Uterus (tissue), 2 donors: ENCODE data around the gene AMOT.

Experiments
- POLR2A ChIP-seq, 2 donors: fragments of 450-650 bp; IDR thresholded peaks; one replicate each; pipeline ENCODE4 v1.6.1; 2016; ENCODE audit warnings: antibody characterized with exemption in 2 of 2, mild to moderate bottlenecking in 1 of 2, moderate library complexity in 1 of 2
- TF ChIP-seq, protein P1 (sequence below), 4 experiments: fragments of 200-600 bp in 2 of 4; fragments of 450-650 bp in 2 of 4; sonication (generic) in 2 of 4; IDR thresholded peaks; one replicate each; pipeline ENCODE4 v1.5.1; 2016 to 2019; ENCODE audit warnings: antibody characterized with exemption in 4 of 4, mild to moderate bottlenecking in 2 of 4, moderate library complexity in 1 of 4

DNA sequence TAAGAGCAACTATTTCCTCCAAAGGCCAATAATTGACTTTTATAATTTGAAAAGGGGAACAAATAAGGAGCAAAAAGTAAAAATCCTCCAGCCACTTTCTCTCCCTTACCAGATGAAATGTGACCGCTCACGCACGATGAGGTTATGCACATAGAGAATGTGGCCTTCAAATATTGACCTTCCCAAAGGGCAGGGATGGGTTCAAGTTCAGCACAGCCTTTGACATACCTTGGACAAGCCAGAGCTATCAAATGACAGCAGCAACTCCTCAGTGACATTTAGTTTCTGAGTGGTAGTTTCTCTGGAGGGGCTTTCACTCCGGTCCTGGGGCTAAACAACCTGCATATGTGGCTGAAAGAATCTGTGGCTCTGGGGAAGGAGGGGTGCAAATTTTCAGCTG is 50.7 kb downstream of the AMOT start:
- TF ChIP-seq, protein P1, sequence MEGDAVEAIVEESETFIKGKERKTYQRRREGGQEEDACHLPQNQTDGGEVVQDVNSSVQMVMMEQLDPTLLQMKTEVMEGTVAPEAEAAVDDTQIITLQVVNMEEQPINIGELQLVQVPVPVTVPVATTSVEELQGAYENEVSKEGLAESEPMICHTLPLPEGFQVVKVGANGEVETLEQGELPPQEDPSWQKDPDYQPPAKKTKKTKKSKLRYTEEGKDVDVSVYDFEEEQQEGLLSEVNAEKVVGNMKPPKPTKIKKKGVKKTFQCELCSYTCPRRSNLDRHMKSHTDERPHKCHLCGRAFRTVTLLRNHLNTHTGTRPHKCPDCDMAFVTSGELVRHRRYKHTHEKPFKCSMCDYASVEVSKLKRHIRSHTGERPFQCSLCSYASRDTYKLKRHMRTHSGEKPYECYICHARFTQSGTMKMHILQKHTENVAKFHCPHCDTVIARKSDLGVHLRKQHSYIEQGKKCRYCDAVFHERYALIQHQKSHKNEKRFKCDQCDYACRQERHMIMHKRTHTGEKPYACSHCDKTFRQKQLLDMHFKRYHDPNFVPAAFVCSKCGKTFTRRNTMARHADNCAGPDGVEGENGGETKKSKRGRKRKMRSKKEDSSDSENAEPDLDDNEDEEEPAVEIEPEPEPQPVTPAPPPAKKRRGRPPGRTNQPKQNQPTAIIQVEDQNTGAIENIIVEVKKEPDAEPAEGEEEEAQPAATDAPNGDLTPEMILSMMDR (IDR thresholded peaks at IDR 0.05) = no peak
- TF ChIP-seq POLR2A (IDR thresholded peaks at IDR 0.05) = no peak
